ENCODE measurements around the gene FUBP1. TPM values are rescaled to one million over a fixed set of nuclear protein-coding genes. Genes with fewer than 3 reads are reported as not detected.
A peak's percentile ranks its signal among the peaks of the same experiment; 100 is the strongest.
"Not testable (repeated sequence)": the region's sequence is repeated elsewhere in the genome, so short reads cannot be mapped to it uniquely, and the experiment has no call there.

FUBP1 gene
- total and polyA plus RNA-seq, 2 donors (not counting 3 experiments of a cell fraction or from before 2014, with no cell fraction given), result 112 to 166 TPM

GRCh38 chr1:78003070-78003746 is 24.3 kb upstream of the FUBP1 start:
- H3K27me3 ChIP-seq (ENCODE audit: control insufficient read depth in 2 of 2, insufficient read depth in 2 of 2, low read length in 2 of 2), result no peaks in the 10 kb centered on the region
- dilution Hi-C loops (cut with MboI; ENCODE audit: extremely low pct_ligation_motif_present, low sequenced_read_pairs), result no loop called here
- H2AFZ ChIP-seq (ENCODE audit: low read depth, low read length), result no peak overlapping the region
- DNase-seq (ENCODE audit: low read depth, low spot score), result peak; percentile 47
- no peak for FAIRE-seq
- H3K27ac ChIP-seq (ENCODE audit: insufficient read depth, low read depth, low read length), result peak overlapping the region; percentile 13
- intact Hi-C loops (cut with micrococcal nuclease), result no loop called here
- TF ChIP-seq POLR2AphosphoS5 (IDR thresholded peaks at IDR 0.05; ENCODE audit: insufficient read depth, low read depth, low read length) (no peak), MYC (IDR thresholded peaks at IDR 0.05; ENCODE audit: low read depth, low read length) (no peak), GATA2 (IDR thresholded peaks at IDR 0.05; ENCODE audit: insufficient read depth, insufficient read length, low read depth, low read length) (no peak)
- H3K79me2 ChIP-seq (ENCODE audit: control insufficient read depth, insufficient read depth, low read length), result peaks cover 39% of the 10 kb centered on the region
- peaks cover 3% of the 10 kb centered on the region for H4K20me1 ChIP-seq (replicated peaks; ENCODE audit: control insufficient read depth, extremely low read depth, insufficient read depth, low read length)
- H3K4me2 ChIP-seq (ENCODE audit: insufficient read depth, low read length), result peak overlapping the region; percentile 100
- peak overlapping the region in 1 of 3 experiments; percentile 99 for H3K4me3 ChIP-seq (replicated peaks in 1 of 3; ENCODE audit: insufficient read depth in 1 of 3, low read depth in 1 of 3, low read length in 3 of 3)
- no peaks in the 10 kb centered on the region for H3K36me3 ChIP-seq (ENCODE audit: control insufficient read depth in 2 of 2, extremely low read depth in 1 of 2, insufficient read depth in 2 of 2, low read length in 2 of 2)
- H3K9me1 ChIP-seq (replicated peaks; ENCODE audit: control insufficient read depth, extremely low read depth, insufficient read depth, low read length), result no peaks in the 10 kb centered on the region
- BruUV-seq (replicated peaks), result no TSS peak
- peaks cover 20% of the 10 kb centered on the region for H3K4me1 ChIP-seq (ENCODE audit: control insufficient read depth, extremely low read depth, insufficient read depth, low read length)
- ChIA-PET CTCF (interaction anchor here (0.7 to 15.7 kb wide), 9 partner anchors 9 to 111 kb away, joined by 3 to 250 read pairs (median 16); partner anchors contain the start of gene FUBP1), POLR2A (interaction anchor here (0.6 to 3.9 kb wide), 8 partner anchors 8 to 111 kb away, joined by 4 to 122 read pairs (median 17); partner anchors contain the start of gene FUBP1)
- H3K9me3 ChIP-seq (replicated peaks; ENCODE audit: control insufficient read depth, insufficient read depth, low read length), result no peaks in the 10 kb centered on the region
- H3K9ac ChIP-seq (replicated peaks; ENCODE audit: extremely low read depth, insufficient read depth, low read length), result peak overlapping the region; percentile 98

GRCh38 chr1:78000536-78000935 is 21.7 kb upstream of the FUBP1 start:
- H4K20me1 ChIP-seq (replicated peaks; ENCODE audit: control insufficient read depth, extremely low read depth, insufficient read depth, low read length); H3K36me3 ChIP-seq (ENCODE audit: control insufficient read depth in 2 of 2, extremely low read depth in 1 of 2, insufficient read depth in 2 of 2, low read length in 2 of 2); H3K9me3 ChIP-seq (replicated peaks; ENCODE audit: control insufficient read depth, insufficient read depth, low read length); H2AFZ ChIP-seq (ENCODE audit: low read depth, low read length); DNase-seq (ENCODE audit: low read depth, low spot score); H3K27ac ChIP-seq (ENCODE audit: insufficient read depth, low read depth, low read length); H3K27me3 ChIP-seq (ENCODE audit: control insufficient read depth in 2 of 2, insufficient read depth in 2 of 2, low read length in 2 of 2); POLR2A ChIA-PET; H3K9ac ChIP-seq (replicated peaks; ENCODE audit: extremely low read depth, insufficient read depth, low read length); H3K9me1 ChIP-seq (replicated peaks; ENCODE audit: control insufficient read depth, extremely low read depth, insufficient read depth, low read length); H3K4me2 ChIP-seq (ENCODE audit: insufficient read depth, low read length); BruUV-seq (replicated peaks); intact Hi-C loops (cut with micrococcal nuclease); H3K4me3 ChIP-seq (replicated peaks in 1 of 3; ENCODE audit: insufficient read depth in 1 of 3, low read depth in 1 of 3, low read length in 3 of 3); FAIRE-seq; dilution Hi-C loops (cut with MboI; ENCODE audit: extremely low pct_ligation_motif_present, low sequenced_read_pairs): not testable (repeated sequence)
- CTCF ChIA-PET, result interaction anchor here (1.2 to 15.7 kb wide), 3 partner anchors 10 to 114 kb away, joined by 5 to 250 read pairs (median 5); no protein-coding TSS in a partner anchor
- Histone ChIP-seq H3K79me2 (ENCODE audit: control insufficient read depth, insufficient read depth, low read length) (peaks cover 12% of the 10 kb centered on the region), H3K4me1 (ENCODE audit: control insufficient read depth, extremely low read depth, insufficient read depth, low read length) (peaks cover 20% of the 10 kb centered on the region)
